ENCODE results near the gene HMCN2.

Gene HMCN2

DNA sequence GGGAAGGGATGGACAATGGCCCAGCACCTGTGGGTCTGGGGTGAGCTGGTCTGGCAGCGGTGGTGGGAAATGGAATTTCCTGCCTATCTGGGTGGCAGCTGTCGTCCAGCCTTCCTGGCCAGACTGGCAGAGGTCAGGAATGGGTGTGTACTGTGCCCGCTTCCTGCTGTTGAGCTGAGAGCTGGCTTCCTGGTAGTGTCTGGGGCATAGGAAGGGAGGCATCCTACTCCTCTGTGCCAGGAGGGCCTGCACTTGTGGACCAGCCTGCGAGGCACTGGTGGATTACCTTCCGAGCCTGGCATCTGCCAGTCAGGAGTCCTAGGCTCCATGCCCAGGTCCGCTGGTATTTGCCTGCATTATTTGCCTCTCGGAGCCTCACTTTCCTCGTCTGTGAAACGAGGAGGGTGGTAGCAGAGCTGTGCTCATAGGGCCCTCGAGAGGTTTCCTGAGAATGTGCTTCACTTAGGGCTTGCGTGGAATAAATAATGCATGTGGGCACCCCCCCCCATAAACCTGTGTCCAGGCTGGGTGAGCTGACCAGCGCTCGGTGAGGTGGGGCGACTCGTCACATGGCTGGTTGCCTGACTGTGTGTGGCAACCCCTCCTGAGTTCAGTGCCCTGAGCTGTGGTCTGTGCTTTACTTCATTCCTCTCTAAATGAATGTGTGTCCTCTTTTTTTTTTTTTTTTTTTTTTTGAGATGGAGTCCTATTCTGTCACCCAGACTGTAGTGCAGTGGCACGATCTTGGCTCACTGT lies 47.7 kb downstream of the HMCN2 start:
- no peak for DNase-seq (ENCODE audit: low read depth in 1 of 2, low spot score in 1 of 2)
- in situ Hi-C loops (cut with HindIII; ENCODE audit: low pct_unique_long_range_greater_than_20kb, low sequenced_read_pairs), result no loop called here
- TF ChIP-seq JUND (IDR thresholded peaks at IDR 0.05; ENCODE audit: low read depth), result no peak

DNA sequence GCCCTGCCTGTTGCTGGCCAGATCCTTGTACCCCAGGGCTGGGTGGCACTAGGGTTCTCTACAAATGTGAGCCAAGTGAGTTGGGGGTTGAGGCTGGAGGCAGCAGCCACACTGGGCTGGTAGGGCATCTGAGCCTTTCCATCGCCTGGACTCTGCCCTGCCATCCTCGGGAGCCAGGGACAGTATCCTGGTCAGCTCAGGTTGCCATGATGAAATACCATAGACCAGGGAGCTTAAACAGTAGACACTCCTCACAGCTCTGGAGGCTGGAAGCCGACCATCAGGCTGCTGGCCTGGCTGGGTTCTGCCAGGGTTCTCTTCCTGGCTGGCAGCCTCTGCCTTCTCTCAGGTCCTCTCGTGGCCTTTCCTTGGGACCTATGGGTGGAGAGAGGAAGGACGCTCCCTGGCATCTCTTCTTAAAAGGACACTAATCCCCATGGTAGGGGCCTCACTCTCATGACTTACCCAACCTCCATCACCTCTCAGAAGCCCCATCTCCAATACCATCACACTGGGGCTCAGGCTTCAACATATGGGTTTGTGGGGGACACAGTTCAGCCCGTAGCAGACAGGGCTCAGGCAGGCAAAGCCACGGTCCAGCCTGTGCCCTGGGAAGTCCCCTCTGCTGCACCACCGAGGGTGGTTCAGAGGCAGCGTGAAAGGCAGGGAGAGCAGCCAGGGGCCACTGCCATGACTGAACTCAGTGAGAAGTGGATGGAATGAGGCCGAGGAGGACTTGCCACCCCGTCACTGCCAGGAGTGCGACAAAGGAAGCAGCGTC lies 50.1 kb downstream of the HMCN2 start:
- in situ Hi-C loops (cut with HindIII; ENCODE audit: low pct_unique_long_range_greater_than_20kb, low sequenced_read_pairs), result no loop called here
- no peak for DNase-seq (ENCODE audit: low read depth in 1 of 2, low spot score in 1 of 2)
- no peak for TF ChIP-seq JUND (IDR thresholded peaks at IDR 0.05; ENCODE audit: low read depth)

DNA sequence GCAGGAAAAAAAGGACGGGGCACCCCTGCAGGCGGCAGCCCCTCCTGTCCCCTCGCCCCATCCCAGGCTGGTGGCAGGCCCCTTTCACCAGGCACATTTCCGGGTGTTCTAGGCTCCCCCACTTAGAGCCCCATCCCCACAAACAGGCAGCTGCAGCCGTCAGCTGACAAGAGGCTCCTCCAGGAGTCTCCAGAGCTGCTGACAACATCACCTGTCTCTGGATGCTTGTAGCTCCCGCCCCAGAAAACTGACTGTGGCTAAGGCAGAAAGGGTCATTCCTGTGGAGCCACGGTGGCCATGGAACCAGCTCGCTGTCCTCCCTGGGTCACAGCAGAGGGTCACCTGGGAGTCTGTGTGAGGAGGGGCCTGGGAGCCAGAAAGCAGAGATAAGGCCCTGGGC lies 50.9 kb downstream of the HMCN2 start:
- no peak for TF ChIP-seq JUND (IDR thresholded peaks at IDR 0.05; ENCODE audit: low read depth)
- no peak for DNase-seq (ENCODE audit: low read depth in 1 of 2, low spot score in 1 of 2)

DNA sequence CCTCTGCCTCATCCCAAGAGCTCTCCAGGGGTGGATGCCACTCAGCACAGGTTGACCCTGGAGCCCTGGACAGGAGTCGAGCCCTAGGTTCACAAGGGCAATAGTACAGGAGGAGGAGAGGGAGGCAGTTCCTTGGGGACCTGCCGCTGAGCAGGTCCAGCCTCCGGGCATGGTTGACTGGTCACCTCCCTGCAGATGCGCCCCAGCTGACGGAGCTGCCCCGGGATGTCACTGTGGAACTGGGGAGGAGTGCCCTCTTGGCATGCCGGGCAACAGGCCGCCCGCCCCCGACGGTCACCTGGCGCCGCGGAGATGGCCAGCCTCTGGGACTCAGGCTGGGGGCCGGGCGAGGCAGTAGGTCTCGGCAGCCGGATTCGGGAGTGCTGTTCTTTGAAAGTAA lies 53.7 kb downstream of the HMCN2 start:
- TF ChIP-seq JUND (IDR thresholded peaks at IDR 0.05; ENCODE audit: low read depth), result no peak
- in situ Hi-C loops (cut with HindIII; ENCODE audit: low pct_unique_long_range_greater_than_20kb, low sequenced_read_pairs), result no loop called here
- no peak for DNase-seq (ENCODE audit: low read depth in 1 of 2, low spot score in 1 of 2)

More for the DNA sequence above, 50.9 kb downstream of the HMCN2 start:
- in situ Hi-C loops (cut with HindIII; ENCODE audit: low pct_unique_long_range_greater_than_20kb, low sequenced_read_pairs), result no loop called here

DNA sequence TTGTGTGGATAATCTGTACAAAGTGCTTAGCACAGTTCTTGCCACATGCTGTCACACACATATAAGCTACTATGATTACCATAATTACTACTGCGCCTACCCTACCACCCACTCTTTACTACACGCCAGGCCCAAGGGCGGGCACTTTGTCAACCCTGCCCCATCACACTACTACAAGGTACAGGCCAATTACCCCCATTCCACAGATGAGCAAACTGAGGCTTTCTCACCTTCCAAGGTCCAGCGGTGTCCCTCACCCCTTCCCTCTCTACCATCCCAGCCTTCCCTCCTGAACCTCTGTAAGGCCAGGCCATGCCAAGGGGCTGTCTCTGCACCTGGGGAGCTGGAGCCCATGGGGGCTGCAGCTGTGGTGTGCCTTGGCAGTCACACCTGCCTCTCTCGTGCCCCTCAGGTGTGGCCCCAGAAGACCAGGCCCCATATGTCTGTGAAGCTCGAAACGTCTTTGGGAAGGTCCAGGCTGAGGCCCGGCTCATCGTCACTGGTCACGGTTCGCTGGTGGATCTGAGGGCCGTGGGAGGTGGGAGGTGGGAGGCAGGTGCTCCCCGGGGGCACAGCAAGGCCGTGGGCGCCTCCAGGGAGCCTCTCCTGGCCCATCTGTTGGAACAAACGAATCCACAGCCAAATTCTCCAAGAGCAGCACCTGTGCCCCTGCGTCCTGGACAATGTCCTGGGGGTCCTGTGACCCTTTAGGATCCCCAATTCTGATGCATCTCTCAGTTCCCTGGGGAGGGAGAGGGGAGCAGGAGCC lies 54.6 kb downstream of the HMCN2 start:
- in situ Hi-C loops (cut with HindIII; ENCODE audit: low pct_unique_long_range_greater_than_20kb, low sequenced_read_pairs), result no loop called here
- TF ChIP-seq JUND (IDR thresholded peaks at IDR 0.05; ENCODE audit: low read depth), result no peak

DNA sequence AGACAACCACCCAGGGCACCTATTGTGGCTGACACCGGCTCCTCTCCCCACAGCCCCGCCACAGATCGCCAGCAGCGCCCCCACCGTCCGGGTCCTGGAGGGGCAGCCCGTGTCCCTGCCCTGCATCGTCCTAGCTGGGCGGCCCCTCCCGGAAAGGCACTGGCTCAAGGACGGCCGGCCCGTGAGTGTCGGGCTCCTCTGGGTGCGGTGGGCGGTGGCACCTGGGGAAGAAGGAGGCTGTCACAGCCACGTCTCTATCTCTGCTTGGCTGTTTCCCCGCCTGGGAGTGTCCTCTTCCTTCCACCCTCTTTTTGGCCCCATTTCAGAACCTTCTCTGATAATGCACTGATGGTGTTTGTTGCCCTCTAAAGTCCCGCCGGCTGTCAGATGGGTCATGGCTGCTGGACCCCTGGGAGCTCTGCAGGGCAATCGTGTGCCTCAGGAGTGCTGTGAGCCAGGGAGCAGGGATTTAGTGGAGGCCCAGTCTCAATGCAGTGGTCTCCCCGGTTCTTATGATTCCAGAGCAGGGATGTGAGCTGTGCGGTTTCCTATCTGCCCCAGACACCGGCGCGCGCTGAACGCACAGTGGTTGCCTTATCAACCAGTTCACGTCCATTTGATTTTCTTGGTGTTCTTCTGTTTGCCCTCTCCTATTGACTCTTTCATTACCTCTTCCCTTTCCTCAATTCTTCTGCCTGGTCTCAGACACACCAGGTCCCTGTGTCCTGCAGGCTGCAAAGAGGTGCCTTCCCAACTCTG lies 55.3 kb downstream of the HMCN2 start:
- peak in 1 of 2 experiments; percentile 42 for DNase-seq (ENCODE audit: low read depth in 1 of 2, low spot score in 1 of 2)
- no peak for TF ChIP-seq JUND (IDR thresholded peaks at IDR 0.05; ENCODE audit: low read depth)
- in situ Hi-C loops (cut with HindIII; ENCODE audit: low pct_unique_long_range_greater_than_20kb, low sequenced_read_pairs), result no loop called here

More for the DNA sequence above, 54.6 kb downstream of the HMCN2 start:
- no peak for DNase-seq (ENCODE audit: low read depth in 1 of 2, low spot score in 1 of 2)

DNA sequence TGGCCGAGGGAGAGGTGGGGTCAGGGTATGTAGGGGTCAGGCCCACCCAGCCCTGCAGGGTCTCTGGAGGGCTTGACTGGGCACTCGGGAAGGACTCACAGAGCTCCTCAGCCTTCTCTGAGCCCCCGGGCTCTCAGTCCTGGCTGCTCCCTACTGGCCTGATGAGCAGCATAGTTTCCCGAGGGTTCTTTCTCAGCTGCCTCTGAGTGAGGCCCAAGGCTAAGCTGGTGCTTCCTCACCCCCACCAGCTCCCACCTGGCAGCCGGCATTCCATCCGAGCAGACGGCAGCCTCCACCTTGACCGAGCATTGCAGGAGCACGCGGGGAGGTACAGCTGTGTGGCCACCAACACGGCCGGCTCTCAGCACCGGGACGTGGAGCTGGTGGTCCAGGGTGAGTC lies 56.0 kb downstream of the HMCN2 start:
- in situ Hi-C loops (cut with HindIII; ENCODE audit: low pct_unique_long_range_greater_than_20kb, low sequenced_read_pairs), result no loop called here
- no peak for TF ChIP-seq JUND (IDR thresholded peaks at IDR 0.05; ENCODE audit: low read depth)
- no peak for DNase-seq (ENCODE audit: low read depth in 1 of 2, low spot score in 1 of 2)

DNA sequence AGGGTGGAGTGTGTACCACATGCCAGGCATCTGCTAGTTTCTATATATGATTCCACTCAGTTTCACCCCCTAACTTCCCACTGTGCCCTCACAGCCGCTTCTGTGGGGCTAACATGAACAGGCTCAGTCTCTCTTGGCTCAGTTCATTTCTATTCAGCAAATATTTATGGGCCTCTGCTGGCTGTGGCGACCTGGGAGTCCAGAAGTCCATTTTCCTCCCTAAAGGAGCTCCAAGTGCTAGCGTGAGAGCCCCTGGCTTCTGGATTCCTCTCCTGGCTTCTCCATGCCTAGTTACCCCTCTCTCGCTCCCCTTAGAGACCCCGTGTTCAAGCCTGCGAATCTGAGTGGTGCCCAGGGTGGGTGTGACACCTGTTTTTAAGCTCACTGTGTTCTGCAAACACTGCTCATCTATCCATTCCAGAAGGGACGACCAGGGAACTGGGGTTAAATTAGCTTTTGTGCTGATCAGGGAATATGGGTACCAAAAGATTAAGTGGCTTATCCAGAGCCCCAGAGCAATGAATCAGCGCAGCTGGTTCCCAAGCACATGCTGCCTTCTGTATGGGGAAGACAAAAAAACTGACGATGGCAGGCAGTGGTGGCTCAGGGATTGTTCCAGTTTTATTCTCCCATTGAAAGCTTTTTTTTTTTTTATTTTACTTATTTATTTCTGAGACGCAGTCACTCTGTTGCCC lies 57.6 kb downstream of the HMCN2 start:
- in situ Hi-C loops (cut with HindIII; ENCODE audit: low pct_unique_long_range_greater_than_20kb, low sequenced_read_pairs), result no loop called here
- no peak for TF ChIP-seq JUND (IDR thresholded peaks at IDR 0.05; ENCODE audit: low read depth)
- DNase-seq (ENCODE audit: low read depth in 1 of 2, low spot score in 1 of 2), result no peak

DNA sequence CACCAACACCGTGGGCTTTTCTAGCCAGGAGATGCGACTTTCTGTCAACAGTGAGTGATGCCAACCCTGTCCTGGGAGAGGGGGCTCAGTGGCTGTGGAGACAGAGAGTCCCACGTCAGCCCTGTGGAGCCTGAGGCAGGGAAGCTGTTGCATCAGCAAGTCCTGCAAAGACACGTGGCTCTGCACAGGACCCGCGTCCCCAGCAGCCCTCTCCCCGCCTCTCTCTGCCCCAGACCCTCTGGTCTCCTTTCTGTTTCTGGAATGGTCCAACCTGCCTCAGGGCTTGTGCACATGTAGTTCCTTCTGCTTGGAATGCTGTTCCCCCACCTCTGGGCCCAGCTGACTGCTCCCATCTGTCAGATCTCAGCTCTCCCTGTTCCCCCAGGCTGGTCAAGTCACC lies 60.4 kb downstream of the HMCN2 start:
- in situ Hi-C loops (cut with HindIII; ENCODE audit: low pct_unique_long_range_greater_than_20kb, low sequenced_read_pairs), result no loop called here
- no peak for TF ChIP-seq JUND (IDR thresholded peaks at IDR 0.05; ENCODE audit: low read depth)
- no peak for DNase-seq (ENCODE audit: low read depth in 1 of 2, low spot score in 1 of 2)

DNA sequence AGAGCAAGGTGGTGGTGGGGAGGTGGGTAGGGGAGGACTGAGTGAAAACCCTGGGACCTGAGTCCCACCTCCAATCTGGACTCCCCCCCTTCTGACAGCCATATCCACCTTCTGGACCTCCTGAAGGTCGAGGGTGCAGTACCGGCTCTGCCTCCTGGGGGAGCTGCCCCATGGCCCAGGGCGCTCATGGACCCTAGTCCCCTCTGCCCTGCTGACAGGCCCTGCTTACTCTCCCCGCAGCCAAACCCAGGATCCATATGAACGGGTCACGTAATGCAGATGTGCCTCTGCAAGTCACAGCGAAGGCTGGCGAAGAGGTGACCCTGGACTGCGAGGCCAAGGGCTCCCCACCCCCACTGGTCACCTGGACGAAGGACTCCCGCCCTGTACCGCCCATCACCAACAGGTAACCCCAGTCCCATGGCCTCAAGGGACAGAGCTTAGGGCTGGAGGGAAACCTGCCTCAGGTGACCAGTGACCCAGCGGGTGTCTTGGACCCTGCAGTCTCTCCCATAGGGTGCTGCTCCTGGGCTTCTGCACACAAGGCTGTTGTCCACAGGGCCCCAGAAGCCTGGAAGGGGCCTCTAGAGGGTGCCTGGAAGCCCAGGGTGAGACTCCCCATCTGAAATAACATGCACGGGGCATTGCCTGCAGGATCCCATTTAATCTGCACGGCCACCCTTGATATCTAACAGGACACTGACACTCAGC lies 61.7 kb downstream of the HMCN2 start:
- DNase-seq (ENCODE audit: low read depth in 1 of 2, low spot score in 1 of 2), result no peak
- in situ Hi-C loops (cut with HindIII; ENCODE audit: low pct_unique_long_range_greater_than_20kb, low sequenced_read_pairs), result no loop called here

DNA sequence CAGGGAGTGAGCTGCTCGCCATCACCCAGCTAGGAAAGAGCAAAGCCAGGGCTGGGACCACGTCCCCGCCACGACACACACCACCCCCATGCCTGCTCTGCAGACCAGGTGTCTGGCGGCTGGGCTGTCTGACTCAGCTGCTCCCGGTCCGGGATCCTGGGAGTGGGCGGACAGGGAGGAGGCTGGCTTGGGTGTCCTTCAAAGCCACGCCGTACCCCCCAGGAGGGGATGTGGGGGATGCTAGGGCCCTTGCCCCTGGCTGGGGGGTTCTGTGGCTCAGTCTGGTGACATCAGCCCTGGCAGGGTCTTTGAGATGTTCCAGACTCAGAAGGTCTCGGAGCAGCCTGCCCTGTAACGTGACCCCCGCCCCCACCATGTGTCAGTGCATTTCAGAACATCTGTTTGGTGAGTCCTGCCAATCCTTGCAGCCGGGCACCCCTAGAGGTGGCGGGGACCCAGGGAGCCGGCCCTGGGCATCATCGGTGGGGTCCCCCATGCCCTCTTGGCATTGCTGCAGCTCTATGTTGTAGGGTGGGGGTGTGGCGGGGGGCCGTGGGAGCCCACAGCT lies 62.3 kb downstream of the HMCN2 start:
- DNase-seq (ENCODE audit: low read depth in 1 of 2, low spot score in 1 of 2), result no peak
- TF ChIP-seq JUND (IDR thresholded peaks at IDR 0.05; ENCODE audit: low read depth), result no peak
- in situ Hi-C loops (cut with HindIII; ENCODE audit: low pct_unique_long_range_greater_than_20kb, low sequenced_read_pairs), result no loop called here

More for the DNA sequence above, 61.7 kb downstream of the HMCN2 start:
- TF ChIP-seq JUND (IDR thresholded peaks at IDR 0.05; ENCODE audit: low read depth), result no peak

Data from T47D (cell line).